ACC112 (cell line): ENCODE results near the gene DTNBP1.

Experiments
- H2AFZ ChIP-seq: fragments of 200-600 bp; sonication (generic); one replicate; pipeline ENCODE4 v1.6.0; 2017; ENCODE audit warnings: antibody characterized with exemption, low read length; ENCODE audit not compliant: unreplicated experiment
- H3K27ac ChIP-seq: fragments of 200-600 bp; sonication (generic); 2 replicates; pipeline ENCODE4 v1.5.1; 2014; ENCODE audit warnings: low read depth, mild to moderate bottlenecking, antibody characterized with exemption, low read length, moderate library complexity
- H3K27me3 ChIP-seq: fragments of 200-600 bp; sonication (generic); 2 replicates; pipeline ENCODE4 v1.6.1; 2014; ENCODE audit warnings: mild to moderate bottlenecking, antibody characterized with exemption, low read length, moderate library complexity, mixed read lengths; ENCODE audit not compliant: insufficient read depth
- H3K36me3 ChIP-seq: fragments of 200-600 bp; sonication (generic); 2 replicates; pipeline ENCODE4 v1.6.1; 2016; ENCODE audit warnings: mild to moderate bottlenecking, antibody characterized with exemption, low read length, moderate library complexity, mixed read lengths; ENCODE audit not compliant: insufficient read depth
- H3K4me1 ChIP-seq: fragments of 200-600 bp; sonication (generic); one replicate; pipeline ENCODE4 v1.6.1; 2016; ENCODE audit warnings: low read length, mixed read lengths; ENCODE audit not compliant: insufficient read depth, unreplicated experiment, control insufficient read depth
- H3K4me3 ChIP-seq: fragments of 200-600 bp; sonication (generic); 2 replicates; pipeline ENCODE4 v1.5.1; 2014; ENCODE audit warnings: mild to moderate bottlenecking, low read depth, low read length
- H3K79me2 ChIP-seq: fragments of 200-600 bp; sonication (generic); one replicate; pipeline ENCODE4 v1.6.0; 2016; ENCODE audit warnings: low read length; ENCODE audit not compliant: control insufficient read depth, unreplicated experiment, insufficient read depth

The DTNBP1 gene

DNA sequence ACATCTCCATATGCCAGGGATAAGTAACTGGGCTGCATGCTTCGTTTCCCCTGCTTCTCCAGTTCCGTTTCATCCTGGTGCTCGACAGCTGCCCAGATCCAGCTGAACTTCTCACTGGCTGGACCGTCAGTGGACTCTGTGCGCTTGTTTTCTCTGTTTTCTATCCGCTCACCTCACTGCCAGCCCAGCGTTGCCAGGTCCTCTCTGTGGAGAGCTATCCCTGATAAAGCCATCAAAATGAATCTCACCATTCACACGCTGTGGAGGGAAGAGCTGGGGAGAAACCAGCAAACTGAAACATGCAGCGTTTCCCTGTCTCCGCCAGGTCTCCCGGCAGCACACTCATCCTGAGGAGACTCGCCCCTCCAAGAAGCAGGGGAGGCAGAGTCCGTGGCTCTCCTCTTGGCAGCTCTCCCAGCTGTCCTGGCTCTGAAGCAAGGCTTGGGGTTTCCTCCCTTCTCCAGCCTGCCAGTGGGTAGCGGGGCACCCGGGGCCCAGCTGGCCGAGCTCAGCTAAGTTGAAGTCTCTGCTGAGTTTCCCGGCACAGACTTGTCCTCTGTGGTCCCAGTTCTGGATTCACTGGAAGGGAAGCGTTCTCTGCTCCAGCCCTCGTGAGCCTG is 160.9 kb downstream of the DTNBP1 start:
- H3K79me2 ChIP-seq = peaks cover 6% of the 10 kb centered on the region
- H2AFZ ChIP-seq = no peak overlapping the region
- peaks cover 4% of the 10 kb centered on the region; the same call in 1 of the 2 replicates for H3K36me3 ChIP-seq
- peaks cover 15% of the 10 kb centered on the region for H3K4me1 ChIP-seq
- no peaks in the 10 kb centered on the region for H3K27me3 ChIP-seq
- no peak overlapping the region for H3K27ac ChIP-seq
- H3K4me3 ChIP-seq = no peak overlapping the region

DNA sequence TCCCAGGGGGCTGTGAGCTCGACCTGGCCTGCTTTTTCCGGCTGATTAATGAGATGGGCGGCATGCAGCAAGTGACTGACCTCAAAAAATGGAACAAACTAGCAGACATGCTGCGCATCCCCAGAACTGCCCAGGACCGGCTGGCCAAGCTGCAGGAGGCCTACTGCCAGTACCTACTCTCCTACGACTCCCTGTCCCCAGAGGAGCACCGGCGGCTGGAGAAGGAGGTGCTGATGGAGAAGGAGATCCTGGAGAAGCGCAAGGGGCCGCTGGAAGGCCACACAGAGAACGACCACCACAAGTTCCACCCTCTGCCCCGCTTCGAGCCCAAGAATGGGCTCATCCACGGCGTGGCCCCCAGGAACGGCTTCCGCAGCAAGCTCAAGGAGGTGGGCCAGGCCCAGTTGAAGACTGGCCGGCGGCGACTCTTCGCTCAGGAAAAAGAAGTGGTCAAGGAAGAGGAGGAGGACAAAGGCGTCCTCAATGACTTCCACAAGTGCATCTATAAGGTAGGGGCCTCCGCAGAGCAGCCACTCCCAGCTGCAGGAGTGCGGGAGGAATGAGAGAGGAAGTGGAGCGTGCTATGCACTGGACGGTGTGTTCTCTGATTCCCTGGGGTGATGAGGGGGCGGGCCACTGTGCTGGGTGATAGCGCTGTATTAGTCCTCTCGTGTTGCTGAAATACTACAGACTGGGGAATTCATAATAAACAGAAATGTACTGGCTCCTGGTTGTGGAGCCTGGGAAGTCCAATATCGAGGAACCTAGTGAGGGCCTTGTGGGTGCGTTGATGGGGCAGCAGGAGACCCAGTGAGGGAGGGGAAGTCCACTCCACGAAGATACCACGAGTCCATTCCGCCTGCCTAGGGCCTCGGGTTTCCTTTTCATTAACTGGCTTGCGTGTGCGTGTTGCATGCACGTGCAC is 161.7 kb downstream of the DTNBP1 start:
- Histone ChIP-seq H2AFZ (no peak overlapping the region), H3K4me3 (no peak overlapping the region), H3K79me2 (peaks cover 6% of the 10 kb centered on the region), H3K36me3 (peaks cover 4% of the 10 kb centered on the region; the same call in 1 of the 2 replicates), H3K4me1 (peaks cover 15% of the 10 kb centered on the region), H3K27ac (no peak overlapping the region), H3K27me3 (no peaks in the 10 kb centered on the region)

DNA sequence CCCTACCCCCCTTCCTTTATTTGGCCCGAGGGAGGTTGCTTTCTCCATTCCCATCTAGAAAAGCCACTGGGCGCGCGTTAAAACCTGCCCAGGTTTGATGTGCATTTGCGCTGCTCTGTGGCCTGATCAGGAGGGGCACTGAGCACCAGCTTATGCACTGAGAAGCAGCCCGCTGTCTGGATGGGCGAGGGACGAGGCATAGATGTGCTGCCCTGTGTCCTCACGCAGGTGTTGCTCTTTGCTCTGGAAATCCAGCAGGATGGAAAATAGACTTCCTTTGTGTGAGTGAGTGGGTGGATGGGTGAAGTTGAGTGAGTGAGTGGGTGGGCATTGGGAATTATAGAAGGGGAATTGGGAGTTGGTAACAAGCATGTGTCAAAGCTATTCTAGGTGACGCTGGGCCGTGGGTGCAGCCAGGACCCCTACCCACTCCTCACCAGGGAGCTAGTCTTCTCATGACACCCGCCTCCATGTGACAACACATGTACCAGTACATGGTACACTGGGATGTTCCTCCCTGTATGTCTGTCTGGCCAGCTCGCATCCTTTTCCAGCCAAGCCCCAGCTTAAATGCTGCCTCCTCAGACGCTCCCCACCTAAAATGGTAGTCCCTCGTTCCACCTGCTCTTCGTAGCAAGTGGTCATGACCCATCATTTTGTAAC is 162.6 kb downstream of the DTNBP1 start:
- no peak overlapping the region for H2AFZ ChIP-seq
- peaks cover 9% of the 10 kb centered on the region for H3K4me1 ChIP-seq
- no peaks in the 10 kb centered on the region for H3K27me3 ChIP-seq
- H3K27ac ChIP-seq = no peak overlapping the region
- H3K4me3 ChIP-seq = no peak overlapping the region
- H3K79me2 ChIP-seq = no peaks in the 10 kb centered on the region
- H3K36me3 ChIP-seq = 0 out of 2 replicates have a peak, but pooled peaks cover 3% of the 10 kb centered on the region

DNA sequence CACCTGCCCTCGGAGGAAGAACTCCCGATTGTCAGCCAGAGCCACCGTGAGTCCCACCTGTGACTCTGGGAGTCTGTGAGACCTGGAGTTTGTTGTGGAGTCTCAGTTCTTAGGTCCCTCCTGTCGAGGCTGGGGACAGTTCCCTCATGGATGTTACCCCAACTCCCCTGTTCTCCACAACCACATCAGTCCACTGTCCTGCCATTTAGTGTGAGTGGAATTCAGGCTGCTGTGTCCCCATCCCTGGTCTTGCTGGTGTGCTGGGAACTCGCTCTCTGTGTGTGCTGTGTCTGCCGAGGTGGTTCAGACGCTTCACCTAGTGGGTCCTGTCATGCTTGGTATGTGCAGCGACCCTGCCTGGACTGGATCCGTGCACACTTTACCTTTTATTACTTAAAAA is 163.2 kb downstream of the DTNBP1 start:
- H3K4me1 ChIP-seq = peaks cover 6% of the 10 kb centered on the region
- no peak overlapping the region for H3K27ac ChIP-seq
- H2AFZ ChIP-seq = no peak overlapping the region
- no peaks in the 10 kb centered on the region for H3K79me2 ChIP-seq
- no peaks in the 10 kb centered on the region for H3K27me3 ChIP-seq
- no peak overlapping the region for H3K4me3 ChIP-seq
- H3K36me3 ChIP-seq = 0 out of 2 replicates have a peak, but pooled peaks cover 3% of the 10 kb centered on the region

DNA sequence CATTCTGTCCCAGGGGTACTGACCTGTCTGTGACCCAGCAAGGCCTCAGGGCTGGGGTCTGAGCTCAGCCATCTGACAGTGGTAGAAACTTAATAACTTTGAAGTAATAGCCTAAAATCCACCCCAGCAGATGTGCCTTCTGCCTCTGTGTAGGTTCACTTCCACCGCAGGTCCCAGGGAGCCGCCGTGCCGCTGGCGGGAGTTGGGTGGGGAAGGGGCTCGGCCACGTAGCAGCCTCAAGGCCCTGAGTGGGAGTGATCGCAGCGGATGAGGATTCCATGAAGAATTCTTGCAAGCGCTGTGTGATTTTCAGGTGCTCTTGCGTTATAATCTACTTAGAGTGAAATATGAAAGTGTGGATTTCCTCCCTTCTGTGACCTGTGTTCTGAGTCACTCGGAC is 163.7 kb downstream of the DTNBP1 start:
- no peaks in the 10 kb centered on the region for H3K27me3 ChIP-seq
- H3K4me3 ChIP-seq = no peak overlapping the region
- peaks cover 2% of the 10 kb centered on the region for H3K4me1 ChIP-seq
- 0 out of 2 replicates have a peak, but pooled peaks cover 3% of the 10 kb centered on the region for H3K36me3 ChIP-seq
- no peak overlapping the region for H3K27ac ChIP-seq
- no peak overlapping the region for H2AFZ ChIP-seq
- H3K79me2 ChIP-seq = no peaks in the 10 kb centered on the region

DNA sequence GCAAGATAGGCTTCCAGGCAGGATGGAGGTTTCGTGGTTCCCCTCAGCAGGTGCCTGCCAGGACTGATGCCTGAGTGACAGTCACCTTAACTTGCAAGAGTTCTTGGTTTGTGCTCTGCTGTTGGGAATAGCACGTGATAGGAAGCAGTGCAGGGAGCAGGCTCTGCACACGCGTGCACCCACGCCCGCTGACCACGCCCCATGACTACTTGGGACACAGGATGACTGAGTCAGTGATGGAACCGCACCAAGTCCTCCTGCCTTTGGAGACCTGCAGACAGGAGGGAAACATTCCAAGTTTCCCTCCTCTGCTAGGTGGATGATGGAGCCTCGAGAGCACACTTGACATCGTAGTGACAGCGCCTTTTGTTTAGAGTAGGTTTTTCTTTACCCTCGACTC is 164.2 kb downstream of the DTNBP1 start:
- H2AFZ ChIP-seq = no peak overlapping the region
- H3K79me2 ChIP-seq = no peaks in the 10 kb centered on the region
- H3K27me3 ChIP-seq = no peaks in the 10 kb centered on the region
- H3K4me3 ChIP-seq = no peak overlapping the region
- no peak overlapping the region for H3K27ac ChIP-seq
- H3K36me3 ChIP-seq = 0 out of 2 replicates have a peak, but pooled peaks cover 3% of the 10 kb centered on the region
- peaks cover 2% of the 10 kb centered on the region for H3K4me1 ChIP-seq

DNA sequence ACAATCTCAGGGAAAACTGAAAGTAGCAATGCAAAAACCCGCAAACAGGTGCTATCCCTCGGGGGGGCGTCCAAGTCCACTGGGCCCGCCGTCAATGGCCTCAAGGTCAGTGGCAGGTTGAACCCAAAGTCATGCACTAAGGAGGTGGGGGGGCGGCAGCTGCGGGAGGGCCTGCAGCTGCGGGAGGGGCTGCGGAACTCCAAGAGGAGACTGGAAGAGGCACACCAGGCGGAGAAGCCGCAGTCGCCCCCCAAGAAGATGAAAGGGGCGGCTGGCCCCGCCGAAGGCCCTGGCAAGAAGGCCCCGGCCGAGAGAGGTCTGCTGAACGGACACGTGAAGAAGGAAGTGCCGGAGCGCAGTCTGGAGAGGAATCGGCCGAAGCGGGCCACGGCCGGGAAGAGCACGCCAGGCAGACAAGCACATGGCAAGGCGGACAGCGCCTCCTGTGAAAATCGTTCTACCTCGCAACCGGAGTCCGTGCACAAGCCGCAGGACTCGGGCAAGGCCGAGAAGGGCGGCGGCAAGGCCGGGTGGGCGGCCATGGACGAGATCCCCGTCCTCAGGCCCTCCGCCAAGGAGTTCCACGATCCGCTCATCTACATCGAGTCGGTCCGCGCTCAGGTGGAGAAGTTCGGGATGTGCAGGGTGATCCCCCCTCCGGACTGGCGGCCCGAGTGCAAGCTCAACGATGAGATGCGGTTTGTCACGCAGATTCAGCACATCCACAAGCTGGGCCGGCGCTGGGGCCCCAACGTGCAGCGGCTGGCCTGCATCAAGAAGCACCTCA is 166.3 kb downstream of the DTNBP1 start:
- Histone ChIP-seq H3K4me1 (peaks cover 2% of the 10 kb centered on the region), H3K79me2 (no peaks in the 10 kb centered on the region), H3K27me3 (no peaks in the 10 kb centered on the region), H3K4me3 (no peak overlapping the region), H3K27ac (no peak overlapping the region), H2AFZ (no peak overlapping the region), H3K36me3 (0 out of 2 replicates have a peak, but pooled peaks cover 3% of the 10 kb centered on the region)

DNA sequence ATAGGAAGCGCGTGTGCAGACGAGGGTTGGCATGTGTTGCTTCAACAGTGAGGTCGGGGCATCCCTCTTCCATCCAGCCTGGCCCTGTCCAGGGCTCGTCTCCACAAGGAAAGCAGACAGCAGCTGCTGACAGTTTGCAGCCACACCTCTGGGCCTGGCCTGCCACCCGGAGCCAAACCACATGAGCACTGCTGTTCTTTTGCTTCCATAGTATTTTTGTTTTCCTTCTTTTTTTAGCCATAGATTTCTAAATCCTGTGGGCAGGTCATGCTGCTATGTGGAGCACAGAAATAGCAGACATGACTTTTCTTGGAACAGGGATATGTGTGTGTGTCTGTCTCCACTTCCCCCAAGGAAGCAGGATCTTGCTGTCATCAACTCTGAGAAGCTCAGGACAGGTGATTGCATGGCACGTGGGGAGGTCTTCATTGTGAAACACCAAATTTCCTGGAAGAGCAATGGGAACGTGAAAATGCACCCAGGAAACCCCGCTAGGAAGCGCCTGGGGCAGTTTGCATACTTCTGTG is 167.4 kb downstream of the DTNBP1 start:
- Histone ChIP-seq H3K27ac (no peak overlapping the region), H3K27me3 (no peaks in the 10 kb centered on the region), H2AFZ (no peak overlapping the region), H3K4me1 (peaks cover 2% of the 10 kb centered on the region), H3K79me2 (no peaks in the 10 kb centered on the region), H3K36me3 (0 out of 2 replicates have a peak, but pooled peaks cover 3% of the 10 kb centered on the region), H3K4me3 (no peak overlapping the region)

DNA sequence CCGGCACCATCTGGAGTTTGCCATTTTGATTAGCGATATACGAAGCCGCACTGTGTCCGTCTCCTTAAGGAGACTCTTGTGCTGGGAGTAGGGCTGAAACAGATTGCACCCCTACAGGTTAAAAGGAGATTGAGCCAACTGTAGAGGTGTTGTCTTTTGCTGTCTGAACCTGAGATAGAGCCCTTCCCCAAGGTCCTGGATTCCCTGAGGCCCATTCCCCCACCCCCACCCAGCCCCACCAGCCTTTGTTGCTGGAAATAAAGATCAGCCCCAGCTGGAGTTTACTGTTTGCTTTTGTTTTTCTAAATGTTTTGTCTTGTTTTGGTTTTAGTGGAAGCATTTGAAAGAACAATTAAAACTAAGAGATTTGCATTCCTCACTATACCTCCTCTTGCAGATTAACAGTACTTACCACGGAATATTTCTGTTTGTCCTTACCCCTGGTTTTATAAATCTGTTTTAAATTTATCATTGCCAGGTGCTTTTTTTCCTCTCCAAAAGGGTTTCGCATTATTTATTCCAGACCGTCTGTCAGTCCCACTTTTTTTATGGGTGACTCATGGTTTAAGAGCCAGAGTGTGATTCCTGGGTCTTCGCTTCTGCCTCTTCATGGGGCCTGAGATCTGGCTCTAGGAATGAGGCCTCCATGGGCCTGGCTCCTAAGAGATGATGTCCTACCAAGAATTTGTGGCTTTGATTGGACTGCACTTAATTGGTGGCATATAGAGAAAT is 169.2 kb downstream of the DTNBP1 start:
- Histone ChIP-seq H3K27me3 (no peaks in the 10 kb centered on the region), H3K79me2 (no peaks in the 10 kb centered on the region), H3K36me3 (0 out of 2 replicates have a peak, but pooled peaks cover 3% of the 10 kb centered on the region), H3K4me3 (no peak overlapping the region), H2AFZ (no peak overlapping the region), H3K4me1 (peaks cover 2% of the 10 kb centered on the region), H3K27ac (no peak overlapping the region)
